ENCODE results near the gene KRTAP9-1.
"Not testable (repeated sequence)": the region's sequence is repeated elsewhere in the genome, so short reads cannot be mapped to it uniquely, and the experiment has no call there.

KRTAP9-1 gene

GRCh38 chr17:41189837-41190318 is at the start of gene KRTAP9-1:
Gene KRTAP9-1, plus strand, starts transcription at chr17:41189887. Its CDS starts 0 bp downstream, at chr17:41189887.
- DNase-seq, result not testable (repeated sequence)

- no peak for DNase-seq
Measured at GRCh38 chr17:41140360-41141131, 49.1 kb upstream of the KRTAP9-1 start, which contains the start of gene KRTAP4-6. Gene KRTAP4-6, minus strand, starts transcription at chr17:41140544. Its CDS starts 57 bp downstream, at chr17:41140487.

GRCh38 chr17:41141361-41141760 is 48.3 kb upstream of the KRTAP9-1 start:
- DNase-seq, result no peak

- DNase-seq, result no peak
Measured at GRCh38 chr17:41144846-41145245, 44.8 kb upstream of the KRTAP9-1 start.

GRCh38 chr17:41145261-41145660 is 44.4 kb upstream of the KRTAP9-1 start:
- DNase-seq, result no peak

GRCh38 chr17:41147531-41148204 is 42.0 kb upstream of the KRTAP9-1 start:
- no peak for DNase-seq

GRCh38 chr17:41148971-41149651 is 40.6 kb upstream of the KRTAP9-1 start:
- not testable (repeated sequence) for DNase-seq

GRCh38 chr17:41149652-41149985 is 40.1 kb upstream of the KRTAP9-1 start, which contains the start of gene KRTAP4-5:
Gene KRTAP4-5, minus strand, starts transcription at chr17:41149825. Its CDS starts 58 bp downstream, at chr17:41149767.
- no peak for DNase-seq

GRCh38 chr17:41150026-41150425 is 39.7 kb upstream of the KRTAP9-1 start:
- no peak for DNase-seq

- no peak for DNase-seq
Measured at GRCh38 chr17:41151525-41151924, 38.2 kb upstream of the KRTAP9-1 start.

GRCh38 chr17:41153856-41154255 is 35.8 kb upstream of the KRTAP9-1 start:
- DNase-seq, result peak; percentile 78

GRCh38 chr17:41160190-41160589 is 29.5 kb upstream of the KRTAP9-1 start:
- not testable (repeated sequence) for DNase-seq

- no peak for DNase-seq
Measured at GRCh38 chr17:41160648-41161047, 29.0 kb upstream of the KRTAP9-1 start, which contains the start of gene KRTAP4-4. Gene KRTAP4-4, minus strand, starts transcription at chr17:41160748. Its CDS starts 57 bp downstream, at chr17:41160691.

GRCh38 chr17:41163828-41164227 is 25.9 kb upstream of the KRTAP9-1 start:
- DNase-seq, result no peak

- no peak for DNase-seq
Measured at GRCh38 chr17:41167561-41167960, 22.1 kb upstream of the KRTAP9-1 start.

GRCh38 chr17:41168121-41168520 is 21.6 kb upstream of the KRTAP9-1 start, which contains the start of gene KRTAP4-3:
Gene KRTAP4-3, minus strand, starts transcription at chr17:41168221. Its CDS starts 49 bp downstream, at chr17:41168172.
- no peak for DNase-seq

- DNase-seq, result no peak
Measured at GRCh38 chr17:41171886-41172285, 17.8 kb upstream of the KRTAP9-1 start.

GRCh38 chr17:41176744-41177387 is 12.8 kb upstream of the KRTAP9-1 start:
- no peak for DNase-seq

GRCh38 chr17:41177727-41178271 is 11.9 kb upstream of the KRTAP9-1 start, which contains the start of gene KRTAP4-2:
Gene KRTAP4-2, minus strand, starts transcription at chr17:41178221. Its CDS starts 57 bp downstream, at chr17:41178164.
- no peak for DNase-seq

- DNase-seq, result no peak
Measured at GRCh38 chr17:41178341-41178740, 11.3 kb upstream of the KRTAP9-1 start.

GRCh38 chr17:41178843-41179616 is 10.7 kb upstream of the KRTAP9-1 start:
- DNase-seq, result no peak
